Endothelial cell of hepatic sinusoid (primary cell): ENCODE results near the gene TMC4.

Source experiments
- in situ Hi-C: cut with HindIII; loops from 2 replicates; pipeline ENCODE4 v1.10.0; 2017; ENCODE audit warnings: low sequenced_read_pairs

Gene TMC4

DNA sequence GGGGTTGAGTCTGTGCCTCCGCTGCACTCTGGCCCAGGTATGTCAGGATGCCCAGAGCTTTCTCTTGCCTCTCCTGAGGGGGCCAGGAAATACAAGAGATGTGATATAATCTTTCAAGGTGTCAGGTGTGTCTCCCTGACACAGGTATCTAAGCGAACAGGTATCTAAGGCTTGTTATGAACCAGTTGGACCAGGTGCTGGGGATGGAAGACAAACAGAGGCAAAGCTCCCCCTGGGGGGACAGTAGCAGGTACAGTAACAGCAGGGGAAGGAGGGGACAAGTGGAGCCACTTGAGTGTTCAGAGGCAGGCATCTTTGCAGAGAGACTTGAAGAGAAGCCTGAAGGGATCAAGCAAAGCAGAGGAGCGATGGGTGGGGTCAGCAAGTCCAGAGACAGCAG lies 16.0 kb downstream of the TMC4 start:
- in situ Hi-C loops: loop anchor here (5.0 kb wide), 1 partner anchor 50 kb away; no protein-coding TSS in a partner anchor

DNA sequence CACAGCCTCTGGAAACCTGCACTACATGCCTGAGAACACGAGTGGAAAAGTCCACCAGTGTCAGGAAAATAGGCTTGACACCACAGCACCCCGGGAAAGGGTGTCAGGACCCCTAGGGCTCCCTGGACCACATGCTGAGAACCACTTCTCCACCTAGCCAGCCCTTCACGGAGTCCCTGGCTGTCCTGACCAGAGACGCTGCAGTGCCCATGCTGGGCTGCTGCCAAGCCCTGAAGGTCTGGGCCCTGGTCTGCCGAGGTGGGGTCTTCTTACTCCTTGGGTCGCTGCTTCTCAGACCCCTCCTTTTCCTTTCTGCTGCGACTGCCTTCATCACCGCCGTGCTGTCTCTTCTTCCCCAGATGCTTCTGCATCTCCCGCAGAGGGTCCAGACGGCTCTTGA lies 16.5 kb downstream of the TMC4 start:
- in situ Hi-C loops: loop anchor here (5.0 kb wide), 1 partner anchor 51 kb away; no protein-coding TSS in a partner anchor

DNA sequence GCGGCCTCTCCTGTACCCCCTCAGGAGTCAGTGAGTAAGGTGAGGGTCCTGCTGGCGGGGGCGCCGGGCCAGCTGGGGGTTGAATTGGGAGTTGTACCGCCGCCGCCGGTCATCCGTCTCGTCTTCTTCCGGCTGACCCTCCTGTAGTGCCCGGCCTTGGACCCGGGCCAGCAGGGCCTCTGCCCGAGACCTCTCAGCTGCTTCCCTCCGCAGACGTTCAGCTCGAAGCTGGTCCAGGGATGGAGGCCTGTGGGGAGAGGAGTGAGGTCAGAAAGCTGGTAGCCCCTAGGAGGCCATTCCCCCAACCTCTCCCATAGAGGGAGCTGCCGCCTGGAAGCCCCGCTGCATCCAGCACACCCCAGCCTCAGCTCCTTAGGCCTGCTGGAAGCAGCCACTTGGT lies 17.3 kb downstream of the TMC4 start:
- in situ Hi-C loops: loop anchor here (5.0 kb wide), 1 partner anchor 52 kb away; no protein-coding TSS in a partner anchor

DNA sequence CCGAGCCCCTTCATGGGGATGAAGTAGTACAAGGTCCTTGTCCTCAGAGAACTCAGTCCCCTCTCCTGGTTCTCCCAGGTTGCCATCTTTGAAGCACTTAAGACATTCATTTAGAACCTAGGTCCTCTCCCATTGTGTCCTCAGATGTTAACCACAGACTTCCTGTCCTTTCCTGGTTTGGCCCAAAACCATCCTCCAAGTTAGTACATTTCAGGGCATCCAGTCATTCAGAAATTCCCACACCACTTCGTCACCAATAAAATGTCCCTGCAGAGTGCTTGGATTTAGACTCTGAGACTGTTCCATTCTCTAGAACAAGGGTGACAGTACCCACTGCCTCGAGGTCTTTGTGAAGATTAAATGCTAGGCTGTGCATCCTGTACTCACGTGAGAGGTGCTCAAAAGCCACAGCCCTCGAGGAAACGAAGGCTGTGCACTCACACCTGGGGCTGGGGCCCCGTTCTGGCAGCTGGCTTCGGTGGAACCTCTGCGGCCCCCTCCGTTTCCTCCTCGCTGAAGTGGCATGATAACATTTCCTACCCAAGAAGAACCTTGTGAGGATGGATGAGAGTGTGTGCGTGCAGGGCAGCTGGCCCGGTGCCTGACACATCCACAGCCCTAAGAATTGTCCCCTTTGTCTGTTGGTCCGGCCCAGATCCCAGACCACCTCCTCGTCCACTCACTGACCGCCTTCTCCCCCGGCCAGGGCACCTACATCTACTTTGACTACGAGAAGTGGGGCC lies 18.2 kb downstream of the TMC4 start:
- in situ Hi-C loops: loop anchor here (5.0 kb wide), 1 partner anchor 53 kb away; no protein-coding TSS in a partner anchor

DNA sequence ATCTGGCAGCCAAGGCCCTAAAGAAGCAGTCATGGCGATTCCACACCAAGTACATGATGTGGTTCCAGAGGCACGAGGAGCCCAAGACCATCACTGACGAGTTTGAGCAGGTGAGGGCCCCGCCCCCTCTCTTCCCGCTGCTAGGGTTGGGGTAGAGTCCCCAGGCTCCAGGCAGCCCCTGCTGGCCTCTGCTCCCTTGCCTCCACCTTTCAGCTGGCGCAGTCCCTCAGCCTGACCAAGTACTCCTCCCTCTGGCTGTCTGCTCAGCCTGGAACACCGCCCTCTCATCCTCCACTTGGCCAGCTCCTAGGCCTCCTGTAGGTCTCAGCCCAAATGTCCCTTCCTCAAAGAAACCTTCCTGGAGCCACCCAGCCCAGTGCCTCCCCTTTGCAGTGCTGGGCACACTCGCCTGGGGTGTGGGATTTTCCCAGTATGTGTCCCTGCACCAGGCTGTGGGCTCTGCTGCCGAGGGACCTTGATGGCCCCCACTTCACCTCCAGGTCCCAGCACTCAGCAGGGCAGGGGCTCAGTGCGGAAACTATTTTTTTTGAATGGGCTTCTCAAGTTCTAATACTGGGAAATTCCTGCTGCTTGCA lies 19.1 kb downstream of the TMC4 start:
- in situ Hi-C loops: no loop called here

DNA sequence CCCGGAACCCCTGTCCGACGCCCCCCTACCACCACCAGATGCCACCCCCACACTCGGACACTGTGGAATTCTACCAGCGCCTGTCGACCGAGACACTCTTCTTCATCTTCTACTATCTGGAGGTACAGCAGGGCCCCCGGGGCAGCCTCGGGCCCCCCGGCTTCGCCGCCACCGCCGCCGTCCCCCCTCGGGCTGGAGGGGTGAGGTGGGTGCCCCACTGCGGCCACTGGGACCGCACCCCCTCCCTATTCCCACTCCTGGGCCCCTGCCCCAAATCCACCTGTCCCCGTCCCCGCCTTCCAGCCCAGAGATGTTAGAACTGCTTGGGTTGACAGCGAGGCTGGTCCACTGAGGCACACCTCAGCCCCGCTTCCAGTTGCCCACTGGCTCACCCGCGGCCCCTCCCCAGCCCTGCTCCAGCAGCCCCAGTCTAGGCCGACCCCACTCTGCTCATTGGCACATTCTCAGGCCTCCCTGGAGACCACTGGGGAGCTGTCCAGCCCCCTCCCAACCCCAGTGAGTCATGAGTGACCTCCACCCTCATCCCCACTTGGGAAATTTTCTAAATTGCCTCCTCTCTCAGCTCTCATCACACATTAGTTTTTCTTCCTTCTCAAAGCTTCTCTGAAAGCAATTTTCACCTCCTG lies 20.0 kb downstream of the TMC4 start:
- in situ Hi-C loops: no loop called here

DNA sequence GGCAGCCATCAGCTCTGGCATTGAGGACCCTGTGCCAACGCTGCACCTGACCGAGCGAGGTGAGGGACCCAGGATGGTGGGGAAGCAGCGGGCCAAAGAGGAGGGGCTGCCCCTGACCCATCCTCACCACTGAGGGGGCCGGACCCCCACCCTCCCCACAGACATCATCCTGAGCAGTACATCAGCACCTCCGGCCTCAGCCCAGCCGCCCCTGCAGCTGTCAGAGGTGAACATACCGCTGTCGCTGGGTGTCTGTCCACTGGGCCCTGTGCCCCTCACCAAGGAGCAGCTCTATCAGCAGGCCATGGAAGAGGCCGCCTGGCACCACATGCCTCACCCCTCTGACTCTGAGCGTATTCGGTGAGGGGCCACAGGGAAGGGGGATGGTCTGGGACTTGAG lies 20.7 kb downstream of the TMC4 start:
- in situ Hi-C loops: no loop called here

DNA sequence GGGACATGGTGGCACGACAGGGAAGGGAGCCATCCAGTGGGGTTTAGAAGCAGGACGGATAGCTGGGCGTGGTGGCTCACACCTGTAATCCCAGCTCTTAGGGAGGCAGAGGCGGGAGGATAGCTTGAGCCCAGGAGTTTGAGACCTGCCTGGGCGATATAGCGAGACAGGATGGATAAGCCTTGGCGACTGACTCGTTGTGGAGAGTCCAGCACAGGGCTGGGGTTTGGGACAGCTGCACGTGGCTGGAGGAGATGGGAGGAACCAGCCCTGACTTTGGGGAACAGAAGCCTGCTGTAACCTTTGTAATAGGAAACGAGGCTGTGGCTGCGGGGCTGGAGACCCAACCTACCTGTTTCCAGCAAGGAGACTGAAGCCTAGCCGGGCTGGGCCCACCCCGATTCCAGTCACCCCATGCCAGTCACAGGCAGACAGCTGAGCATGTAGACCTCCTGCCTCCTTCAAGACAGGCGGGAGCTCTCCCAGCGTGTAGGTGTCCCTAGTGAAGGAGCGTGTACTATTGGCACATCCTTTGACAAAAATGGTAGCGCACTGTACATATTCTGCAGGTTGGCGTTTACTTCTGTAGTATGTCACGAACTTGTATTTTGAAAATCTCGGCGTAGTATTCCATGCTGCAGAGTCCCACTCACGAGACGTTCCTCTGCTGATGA lies 21.5 kb downstream of the TMC4 start:
- in situ Hi-C loops: no loop called here

DNA sequence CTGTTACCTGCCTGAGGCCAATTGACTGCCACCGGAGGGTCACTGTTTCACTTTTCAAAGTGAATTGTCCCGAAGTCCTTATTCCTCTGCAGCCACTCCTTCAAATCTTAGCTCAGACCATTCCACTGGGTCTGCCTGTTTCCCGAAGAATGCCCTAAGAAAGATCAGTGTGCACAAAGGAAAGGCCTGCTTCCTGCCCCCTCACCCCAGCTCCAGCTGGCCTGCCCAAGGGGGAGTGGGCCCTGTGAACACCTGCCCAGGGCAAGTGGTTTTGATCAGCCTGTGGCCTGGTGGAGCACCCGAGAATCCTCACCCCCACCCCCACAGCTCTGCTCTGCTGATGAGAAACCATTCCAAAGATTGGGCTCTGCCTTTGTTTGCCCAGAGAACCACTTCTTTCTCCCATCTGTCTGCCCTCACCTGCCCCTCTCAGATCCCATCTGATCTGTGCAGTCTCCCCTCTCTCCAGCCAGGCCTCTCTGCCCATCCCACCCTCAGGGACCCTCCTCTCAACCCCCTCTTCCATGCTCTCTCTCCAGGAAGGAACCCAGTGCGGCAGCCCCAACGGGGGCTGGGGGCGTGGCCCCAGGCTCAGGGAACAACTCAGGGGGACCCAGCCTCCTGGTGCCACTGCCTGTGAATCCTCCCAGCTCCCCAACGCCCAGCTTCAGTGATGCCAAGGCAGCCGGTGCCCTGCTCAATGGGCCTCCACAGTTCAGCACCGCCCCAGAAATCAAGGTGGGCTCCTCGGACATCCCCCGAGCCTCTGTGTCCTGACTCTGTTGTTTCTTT lies 23.7 kb downstream of the TMC4 start:
- in situ Hi-C loops: no loop called here

DNA sequence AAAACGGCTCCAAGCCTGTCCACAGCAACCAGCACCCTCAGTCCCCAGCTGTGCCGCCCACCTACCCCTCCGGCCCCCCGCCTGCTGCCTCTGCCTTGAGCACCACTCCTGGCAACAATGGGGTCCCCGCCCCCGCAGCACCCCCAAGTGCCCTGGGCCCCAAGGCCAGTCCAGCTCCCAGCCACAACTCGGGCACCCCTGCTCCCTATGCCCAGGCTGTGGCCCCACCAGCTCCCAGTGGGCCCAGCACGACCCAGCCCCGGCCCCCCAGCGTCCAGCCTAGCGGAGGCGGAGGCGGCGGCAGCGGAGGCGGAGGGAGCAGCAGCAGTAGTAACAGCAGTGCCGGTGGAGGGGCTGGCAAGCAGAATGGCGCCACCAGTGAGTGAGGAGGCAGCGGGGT lies 24.8 kb downstream of the TMC4 start:
- in situ Hi-C loops: no loop called here

DNA sequence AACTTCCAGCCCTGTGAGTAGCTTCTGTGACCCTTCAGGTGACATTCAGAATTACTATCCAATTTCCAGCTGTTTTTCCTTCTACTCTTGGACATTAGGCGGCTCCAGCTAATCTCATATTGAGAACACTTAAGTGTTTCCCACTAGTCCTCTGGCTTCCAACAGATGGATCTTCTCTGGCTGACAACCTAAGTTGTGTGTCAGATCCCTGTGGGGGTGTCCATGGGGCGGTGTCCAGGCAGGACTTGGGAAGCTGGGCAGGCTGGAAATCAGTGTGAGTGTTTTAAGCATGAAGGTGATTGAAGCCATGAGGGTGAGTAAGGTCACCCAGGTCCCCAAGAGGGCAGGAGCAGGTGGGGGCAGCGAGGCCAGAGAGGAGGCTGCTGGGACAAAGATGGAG lies 25.3 kb downstream of the TMC4 start:
- in situ Hi-C loops: no loop called here

DNA sequence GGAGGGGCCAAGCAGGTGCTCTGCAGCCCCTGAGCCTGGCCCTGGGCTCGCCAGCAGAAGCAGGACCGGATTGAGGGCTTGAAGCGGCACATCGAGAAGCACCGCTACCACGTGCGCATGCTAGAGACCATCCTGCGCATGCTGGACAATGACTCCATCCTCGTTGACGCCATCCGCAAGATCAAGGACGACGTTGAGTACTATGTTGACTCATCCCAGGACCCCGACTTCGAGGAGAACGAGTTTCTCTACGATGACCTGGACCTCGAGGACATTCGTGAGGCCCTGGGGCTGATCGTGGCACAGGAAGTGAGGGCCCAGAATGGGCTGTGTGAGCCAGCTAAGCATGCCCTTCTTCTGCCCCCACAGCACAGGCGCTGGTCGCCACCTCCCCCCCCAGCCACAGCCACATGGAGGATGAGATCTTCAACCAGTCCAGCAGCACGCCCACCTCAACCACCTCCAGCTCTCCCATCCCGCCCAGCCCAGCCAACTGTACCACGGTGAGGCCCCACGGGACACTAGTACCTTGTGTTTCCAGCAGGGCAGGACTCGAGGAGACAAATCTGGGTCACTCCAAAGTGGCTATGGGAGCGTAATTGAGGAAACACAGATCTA lies 27.3 kb downstream of the TMC4 start:
- in situ Hi-C loops: no loop called here

DNA sequence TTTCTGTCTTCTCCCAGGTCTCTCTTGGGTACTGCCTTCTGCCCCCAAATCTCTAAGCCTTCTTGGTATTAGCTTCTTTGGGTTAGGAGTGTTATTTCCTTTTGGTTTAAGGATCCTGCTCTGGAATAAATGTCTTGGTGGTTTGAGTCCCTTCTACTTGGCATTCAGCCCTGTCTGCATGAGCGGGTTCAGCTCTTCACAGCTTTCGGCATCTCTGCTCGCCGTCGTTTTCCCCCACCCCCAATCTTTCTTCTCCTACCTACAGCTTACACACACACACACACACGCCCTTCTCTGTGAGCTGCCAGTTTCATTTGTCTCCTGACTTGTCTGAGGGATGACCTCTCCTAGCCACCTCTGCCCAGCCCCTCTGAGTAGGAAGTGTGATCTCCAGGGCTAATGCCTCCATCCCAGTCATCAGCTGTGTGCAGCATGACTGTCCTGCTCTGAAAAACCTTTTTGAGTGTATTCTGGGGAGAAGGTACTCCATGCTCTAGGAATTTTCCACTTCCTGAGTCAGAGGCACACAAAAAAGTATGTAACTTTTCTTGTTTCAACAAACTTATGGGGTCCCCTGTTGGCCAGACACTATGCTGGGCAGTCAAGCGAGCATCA lies 30.7 kb downstream of the TMC4 start:
- in situ Hi-C loops: no loop called here

DNA sequence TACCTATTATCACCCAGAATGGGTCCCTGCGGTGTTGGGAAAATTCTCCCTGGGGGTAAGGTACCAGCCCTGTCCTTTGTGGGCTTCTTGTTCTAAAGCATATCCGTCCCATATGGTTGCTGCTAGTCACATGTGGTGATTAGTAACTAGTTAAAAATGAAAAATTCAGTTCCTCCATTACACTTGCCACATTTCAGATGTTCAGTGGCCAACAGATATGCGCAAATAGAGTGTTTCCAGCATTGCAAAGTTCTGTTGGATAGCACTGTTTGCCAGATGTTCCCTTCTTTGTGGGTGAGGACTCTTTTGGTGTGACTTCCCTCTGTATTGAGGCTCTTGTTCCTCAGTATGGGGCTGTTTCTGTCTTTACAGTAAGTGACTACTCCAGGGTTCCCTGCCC lies 31.6 kb downstream of the TMC4 start:
- in situ Hi-C loops: no loop called here

DNA sequence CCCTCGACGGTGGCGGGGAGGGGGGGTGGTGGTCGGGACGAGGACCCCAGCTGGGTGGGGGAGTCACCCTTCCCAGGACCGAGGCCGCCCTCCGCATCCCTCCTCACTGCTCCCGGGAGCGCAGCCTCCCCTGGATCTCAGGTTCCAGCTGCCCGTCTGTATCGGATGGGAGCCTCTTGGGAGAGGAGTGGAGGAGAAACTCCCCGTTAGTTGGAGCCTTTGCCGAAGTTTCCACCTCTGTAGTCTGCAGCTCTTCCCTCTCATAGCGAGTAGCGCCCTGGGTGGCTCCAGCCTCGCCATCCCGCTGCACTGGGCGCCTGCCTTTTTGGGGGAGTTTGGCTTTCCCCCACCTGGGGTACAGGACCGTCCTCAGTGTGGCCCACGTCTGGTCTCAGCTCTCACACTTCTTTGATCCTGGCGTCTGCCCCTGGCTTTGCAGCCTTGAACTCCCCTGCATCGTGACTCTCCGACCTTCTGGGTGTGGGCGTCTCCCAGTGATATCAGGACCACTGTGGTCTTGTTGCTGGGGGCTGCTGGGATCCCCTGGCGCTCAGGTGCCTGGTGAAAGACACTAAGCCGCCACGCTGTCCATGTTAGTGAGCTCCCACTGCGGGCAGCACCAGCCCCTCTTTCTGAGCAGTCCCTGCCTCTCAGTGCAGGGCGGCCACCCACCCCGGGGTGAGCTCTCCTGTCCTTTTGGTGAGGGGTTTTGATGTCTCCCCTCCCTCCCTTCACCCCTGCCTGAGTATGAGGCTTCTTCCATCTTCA lies 34.3 kb downstream of the TMC4 start:
- in situ Hi-C loops: no loop called here

DNA sequence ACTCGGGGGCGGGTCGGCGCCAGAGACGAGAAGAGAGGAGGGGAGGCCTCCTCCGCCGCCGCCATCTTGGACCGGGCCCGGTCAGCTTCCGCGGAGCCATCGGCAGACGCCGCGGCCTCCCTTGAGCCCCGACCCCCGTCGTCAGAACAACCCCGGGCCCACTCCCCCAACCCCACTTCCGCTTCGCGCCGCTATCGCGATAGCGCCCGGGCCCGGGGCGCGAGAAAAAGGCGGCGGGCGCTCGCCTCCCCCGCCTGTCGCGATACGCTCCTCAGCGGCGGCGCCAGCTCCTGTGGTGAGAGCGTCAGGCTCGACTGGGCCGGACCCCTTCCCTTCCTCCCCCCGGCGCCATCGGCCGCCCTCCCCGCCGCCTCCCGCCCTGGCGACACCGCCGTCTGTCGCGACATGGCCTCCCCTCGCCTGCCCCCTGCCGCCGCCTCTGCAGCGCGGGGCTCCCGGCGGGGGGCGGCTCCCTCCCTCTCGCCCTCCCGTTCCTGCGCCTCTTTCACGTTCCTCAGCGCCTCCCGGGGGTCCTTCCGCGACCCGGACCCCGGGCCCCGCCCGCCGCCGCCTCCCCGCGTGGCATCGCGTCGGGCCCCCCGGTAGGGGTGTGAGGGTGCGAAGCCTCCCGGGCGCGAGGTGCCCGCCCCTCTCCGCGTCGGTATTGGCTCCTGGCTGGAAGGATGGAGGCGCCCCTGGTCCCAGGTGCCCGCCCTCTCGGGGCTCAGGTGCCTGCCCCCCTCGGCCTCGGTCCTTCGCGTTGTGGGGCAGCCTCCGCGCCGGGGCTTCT lies 35.1 kb downstream of the TMC4 start, which contains the start of gene CNOT3:
CNOT3 (plus strand) TSS at position 64 of the 790 bp plus-strand sequence. CDS start 5,217 bp downstream, outside the sequence.
- in situ Hi-C loops: no loop called here

DNA sequence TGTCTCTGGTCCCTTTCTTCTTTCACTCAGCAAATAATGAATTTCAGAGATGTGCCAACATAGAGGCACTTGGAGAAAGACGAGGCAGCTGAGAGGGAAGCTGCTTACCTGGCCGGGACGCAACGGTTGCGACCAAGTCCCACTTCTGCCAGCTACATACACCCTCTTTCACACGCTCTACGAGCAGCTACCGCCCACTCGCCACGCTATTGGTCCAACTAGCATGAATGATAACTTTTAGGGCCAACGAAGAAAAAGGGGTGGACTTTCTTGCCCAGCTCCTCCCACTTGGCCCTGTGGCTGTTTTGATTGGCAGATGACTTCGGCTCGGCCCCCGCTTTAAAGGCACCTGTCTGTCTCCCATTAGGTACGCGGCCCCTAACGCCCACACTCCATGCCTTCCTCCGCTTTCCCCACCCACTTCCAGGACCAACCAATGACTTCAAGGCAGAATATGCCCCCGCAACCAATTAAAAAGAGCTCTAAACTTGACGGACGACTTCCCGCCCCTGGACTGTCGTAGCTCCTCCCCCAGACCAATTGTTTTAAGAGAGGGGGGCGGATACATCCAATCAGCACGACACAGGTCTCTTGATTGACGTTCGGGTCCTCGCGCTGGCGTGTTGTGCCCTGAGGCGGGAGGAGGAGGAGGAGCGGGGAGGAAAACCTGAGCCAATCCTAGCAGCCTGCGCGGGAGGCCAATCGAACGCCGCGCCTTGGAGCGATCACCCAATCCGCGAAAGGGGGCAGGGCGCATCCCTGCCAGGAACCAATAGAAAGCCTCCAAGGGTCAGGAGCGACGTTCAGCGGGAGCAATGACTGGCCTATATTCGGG lies 35.9 kb downstream of the TMC4 start:
- in situ Hi-C loops: no loop called here
